Loucy (cell line): ENCODE measurements around the gene IL1RN.

ENCODE experiments used
- H2AFZ ChIP-seq: fragments of 200-600 bp; sonication (generic); 2 replicates; pipeline ENCODE4 v1.6.0; 2016; ENCODE audit warnings: antibody characterized with exemption, mild to moderate bottlenecking, low read length, moderate library complexity
- H3F3A ChIP-seq: fragments of 200-600 bp; 2 replicates; pipeline ENCODE4 v1.6.0; 2016; ENCODE audit warnings: antibody characterized with exemption, low read depth, mild to moderate bottlenecking
- H3K27me3 ChIP-seq: fragments of 200-600 bp; sonication (generic); 2 replicates; pipeline ENCODE4 v1.6.1; 2014; ENCODE audit warnings: low read length, mild to moderate bottlenecking; ENCODE audit not compliant: insufficient read depth, poor library complexity, severe bottlenecking
- H3K36me3 ChIP-seq: fragments of 200-600 bp; sonication (generic); 2 replicates; pipeline ENCODE4 v1.6.1; 2016; ENCODE audit warnings: low read length; ENCODE audit not compliant: insufficient read depth
- H3K4me1 ChIP-seq: fragments of 200-600 bp; sonication (generic); 2 replicates; pipeline ENCODE4 v1.5.1; 2014; ENCODE audit warnings: low read length, mild to moderate bottlenecking; ENCODE audit not compliant: insufficient read depth, poor library complexity, severe bottlenecking
- H3K4me2 ChIP-seq: fragments of 200-600 bp; sonication (generic); 2 replicates; pipeline ENCODE4 v1.6.0; 2014; ENCODE audit warnings: antibody characterized with exemption, low read length, low read depth, mild to moderate bottlenecking; ENCODE audit not compliant: poor library complexity, severe bottlenecking
- H3K4me3 ChIP-seq: fragments of 200-600 bp; sonication (generic); 2 replicates; pipeline ENCODE4 v1.5.1; 2014; ENCODE audit warnings: low read length, mild to moderate bottlenecking, mixed read lengths; ENCODE audit not compliant: poor library complexity, severe bottlenecking
- H3K79me2 ChIP-seq: fragments of 200-600 bp; sonication (generic); 2 replicates; pipeline ENCODE4 v1.6.1; 2014; ENCODE audit warnings: low read length; ENCODE audit not compliant: insufficient read depth
- H3K9ac ChIP-seq: fragments of 200-600 bp; sonication (generic); 2 replicates; pipeline ENCODE4 v1.6.0; 2014; ENCODE audit warnings: mild to moderate bottlenecking, low read depth, low read length, moderate library complexity; ENCODE audit not compliant: poor library complexity, severe bottlenecking
- H3K9me2 ChIP-seq: fragments of 200-600 bp; sonication (generic); replicated peaks from 2 replicates; pipeline ENCODE4 v1.6.1; 2016; ENCODE audit warnings: low read depth, low read length, mixed read lengths
- H3K9me3 ChIP-seq: fragments of 200-600 bp; sonication (generic); 2 replicates; pipeline ENCODE4 v1.6.1; 2014; ENCODE audit warnings: mild to moderate bottlenecking, antibody characterized with exemption, low read length, low read depth; ENCODE audit not compliant: insufficient read depth
- H4K20me1 ChIP-seq: fragments of 200-600 bp; sonication (generic); 2 replicates; pipeline ENCODE4 v1.6.0; 2014; ENCODE audit warnings: antibody characterized with exemption, low read length, mild to moderate bottlenecking; ENCODE audit not compliant: insufficient read depth, poor library complexity, severe bottlenecking
- CTCF ChIP-seq: fragments of 200-600 bp; sonication (generic); conservative IDR thresholded peaks from 2 replicates; pipeline ENCODE4 v1.5.1; 2014; ENCODE audit warnings: mild to moderate bottlenecking, antibody characterized with exemption, low read length
- EZH2phosphoT487 ChIP-seq: fragments of 200-600 bp; IDR thresholded peaks from 2 replicates; pipeline ENCODE4 v1.6.1; 2018; ENCODE audit warnings: antibody characterized with exemption, mild to moderate bottlenecking, moderate library complexity, borderline replicate concordance

IL1RN gene

DNA sequence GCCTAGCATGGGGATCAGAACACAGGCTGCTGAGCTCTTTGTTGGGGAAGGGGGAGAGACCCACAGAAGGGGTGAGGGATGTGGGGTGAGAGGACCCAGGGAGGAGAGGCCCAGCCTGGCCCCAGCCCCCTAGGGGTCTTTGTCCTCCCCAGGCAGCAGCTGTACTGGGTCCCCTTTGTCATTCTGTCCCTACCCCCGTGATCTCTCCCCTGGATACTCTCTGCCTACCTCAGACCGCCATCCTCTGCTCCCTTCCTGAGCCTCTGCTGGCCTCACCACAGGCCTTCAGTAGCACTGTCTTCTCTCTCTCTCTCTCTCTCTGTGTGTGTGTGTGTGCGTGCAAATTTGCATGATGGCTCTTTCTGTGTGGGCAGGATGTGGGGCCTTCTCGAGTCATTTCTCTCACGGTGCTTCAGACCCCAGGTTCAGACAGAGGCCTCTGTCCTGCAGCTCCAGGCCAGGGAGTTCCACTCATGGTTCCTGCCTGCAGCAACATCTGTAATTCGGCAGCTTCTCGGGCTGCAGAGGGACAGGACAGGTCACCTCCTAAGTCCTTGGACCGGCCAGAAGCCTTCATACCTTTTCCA lies 47.7 kb downstream of the IL1RN start:
- Histone ChIP-seq H3K4me2 (peak overlapping the region; percentile 100), H3K79me2 (peaks cover 62% of the 10 kb centered on the region), H3K36me3 (no peaks in the 10 kb centered on the region), H3K9ac (peak overlapping the region; percentile 98), H3K9me2 (no peaks in the 10 kb centered on the region), H3K9me3 (no peaks in the 10 kb centered on the region), H4K20me1 (peaks cover 50% of the 10 kb centered on the region), H3F3A (no peaks in the 10 kb centered on the region), H3K4me1 (peaks cover 57% of the 10 kb centered on the region), H2AFZ (no peak overlapping the region), H3K4me3 (peak overlapping the region; percentile 97), H3K27me3 (no peaks in the 10 kb centered on the region)
- TF ChIP-seq CTCF (no peak), EZH2phosphoT487 (no peak)

GRCh38 chr2:113175736-113176695 lies 48.6 kb downstream of the IL1RN start:
- H3K4me3 ChIP-seq, result peak overlapping the region; percentile 97
- H4K20me1 ChIP-seq, result peaks cover 59% of the 10 kb centered on the region
- no peaks in the 10 kb centered on the region for H3K27me3 ChIP-seq
- peak overlapping the region; percentile 98 for H3K9ac ChIP-seq
- no peaks in the 10 kb centered on the region for H3K36me3 ChIP-seq
- TF ChIP-seq CTCF, result no peak
- no peak for TF ChIP-seq EZH2phosphoT487
- no peaks in the 10 kb centered on the region for H3F3A ChIP-seq
- H3K9me3 ChIP-seq, result no peaks in the 10 kb centered on the region
- H2AFZ ChIP-seq, result no peak overlapping the region
- peaks cover 65% of the 10 kb centered on the region for H3K4me1 ChIP-seq
- peaks cover 71% of the 10 kb centered on the region for H3K79me2 ChIP-seq
- peak overlapping the region; percentile 100 for H3K4me2 ChIP-seq
- no peaks in the 10 kb centered on the region for H3K9me2 ChIP-seq

- TF ChIP-seq EZH2phosphoT487 (no peak), CTCF (no peak)
- Histone ChIP-seq H3K9ac (peak overlapping the region; percentile 98), H3K4me2 (peak overlapping the region; percentile 100), H3K4me3 (peak overlapping the region; percentile 97), H2AFZ (no peak overlapping the region), H3K4me1 (peaks cover 73% of the 10 kb centered on the region), H3K36me3 (no peaks in the 10 kb centered on the region), H3F3A (no peaks in the 10 kb centered on the region), H3K9me3 (no peaks in the 10 kb centered on the region), H3K9me2 (no peaks in the 10 kb centered on the region), H3K27me3 (no peaks in the 10 kb centered on the region), H3K79me2 (peaks cover 79% of the 10 kb centered on the region), H4K20me1 (peaks cover 67% of the 10 kb centered on the region)
These were observed 49.4 kb downstream of the IL1RN start for GRCh38 chr2:113176696-113177355.
